Astrocyte (in vitro differentiated cells and primary cell): ENCODE measurements around the gene MARK1.

Experiments
- EZH2 ChIP-seq: IDR thresholded peaks from 2 replicates; pipeline ENCODE4 v1.6.1; 2012; ENCODE audit warnings: mild to moderate bottlenecking, low read length, inconsistent platforms; ENCODE audit not compliant: insufficient read depth
- TF ChIP-seq, protein P1 (sequence below): IDR thresholded peaks from 2 replicates; pipeline ENCODE4 v1.5.1; 2011; ENCODE audit warnings: low read depth, mild to moderate bottlenecking, inconsistent platforms, low read length, moderate library complexity; ENCODE audit not compliant: insufficient read depth

DNA sequence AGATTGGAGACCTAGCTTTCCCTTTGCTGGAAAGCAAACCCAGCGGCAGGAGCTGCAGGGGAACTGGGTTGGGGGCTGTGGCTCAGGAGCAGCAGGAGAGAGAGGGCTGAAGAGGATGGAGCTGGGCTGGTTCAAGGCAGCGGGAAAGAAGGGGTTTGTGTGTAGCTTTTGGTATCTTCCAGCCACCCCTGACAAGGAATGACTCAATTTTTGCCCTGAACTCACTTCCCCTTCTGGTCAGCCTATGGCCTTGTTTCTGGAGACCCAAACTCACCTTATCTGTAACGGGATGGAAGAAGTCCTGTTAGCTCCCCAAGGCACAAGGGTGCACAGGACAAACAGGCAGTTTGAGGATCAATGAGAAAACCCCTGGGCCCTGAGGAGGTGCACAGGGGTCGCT, 175.4 kb downstream of the MARK1 start:
- TF ChIP-seq, protein P1, sequence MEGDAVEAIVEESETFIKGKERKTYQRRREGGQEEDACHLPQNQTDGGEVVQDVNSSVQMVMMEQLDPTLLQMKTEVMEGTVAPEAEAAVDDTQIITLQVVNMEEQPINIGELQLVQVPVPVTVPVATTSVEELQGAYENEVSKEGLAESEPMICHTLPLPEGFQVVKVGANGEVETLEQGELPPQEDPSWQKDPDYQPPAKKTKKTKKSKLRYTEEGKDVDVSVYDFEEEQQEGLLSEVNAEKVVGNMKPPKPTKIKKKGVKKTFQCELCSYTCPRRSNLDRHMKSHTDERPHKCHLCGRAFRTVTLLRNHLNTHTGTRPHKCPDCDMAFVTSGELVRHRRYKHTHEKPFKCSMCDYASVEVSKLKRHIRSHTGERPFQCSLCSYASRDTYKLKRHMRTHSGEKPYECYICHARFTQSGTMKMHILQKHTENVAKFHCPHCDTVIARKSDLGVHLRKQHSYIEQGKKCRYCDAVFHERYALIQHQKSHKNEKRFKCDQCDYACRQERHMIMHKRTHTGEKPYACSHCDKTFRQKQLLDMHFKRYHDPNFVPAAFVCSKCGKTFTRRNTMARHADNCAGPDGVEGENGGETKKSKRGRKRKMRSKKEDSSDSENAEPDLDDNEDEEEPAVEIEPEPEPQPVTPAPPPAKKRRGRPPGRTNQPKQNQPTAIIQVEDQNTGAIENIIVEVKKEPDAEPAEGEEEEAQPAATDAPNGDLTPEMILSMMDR: no peak
- TF ChIP-seq EZH2: no peak
